ENCODE results near the gene MIEF2. TPM values are rescaled to one million over a fixed set of nuclear protein-coding genes. Genes with fewer than 3 reads are reported as not detected.

Gene MIEF2
- polyA plus RNA-seq, 1 of the 3 experiments (the other 2 are of a cell fraction): 12.7 TPM

GRCh38 chr17:18258356-18259038 is 2.0 kb upstream of the MIEF2 start, which contains the start of gene FLII:
TSS of gene FLII (minus strand) at chr17:18258738. CDS start at chr17:18258690, 48 bp downstream.
- peaks cover 15 to 36% of the 10 kb centered on the region in 2 experiments for H3K36me3 ChIP-seq (replicated peaks in 1 of 2; ENCODE audit: control insufficient read depth in 1 of 2, insufficient read depth in 2 of 2, low read length in 1 of 2)
- TF ChIP-seq CTCF (IDR thresholded peaks at IDR 0.05) (no peak), POLR2AphosphoS5 (IDR thresholded peaks at IDR 0.05; ENCODE audit: low read depth, low read length) (peak; percentile 61; the same call in 1 of the 2 replicates)
- no peaks in the 10 kb centered on the region for H3K9me2 ChIP-seq
- H3K9ac ChIP-seq: peak within 1 kb of the TSS; percentile 99
- H3K27me3 ChIP-seq (ENCODE audit: insufficient read depth): no peaks in the 10 kb centered on the region
- H3K4me2 ChIP-seq: peak within 1 kb of the TSS; percentile 94
- peak; percentile 89 for DNase-seq
- peaks cover 62% of the 10 kb centered on the region for H3K79me2 ChIP-seq (ENCODE audit: insufficient read depth)
- peak within 1 kb of the TSS; percentile 91 to 93 for H3K27ac ChIP-seq (ENCODE audit: low read depth in 2 of 2, low read length in 1 of 2)
- peaks cover 12% of the 10 kb centered on the region for H3F3A ChIP-seq (replicated peaks; ENCODE audit: insufficient read depth)
- CTCF ChIA-PET: interaction anchor here (1.6 to 3.6 kb wide), 2 partner anchors 10 to 11 kb away, joined by 4 to 21 read pairs; no protein-coding TSS in a partner anchor
- H3K9me3 ChIP-seq: no peaks in the 10 kb centered on the region
- H2AFZ ChIP-seq (ENCODE audit: low read depth): peak within 1 kb of the TSS; percentile 92
- peaks cover 36% of the 10 kb centered on the region for H4K20me1 ChIP-seq (ENCODE audit: insufficient read depth)
- WGBS (ENCODE audit: low lambda C conversion rate): 0% methylated on average over 8 of the region's 71 CpGs
- H3K4me1 ChIP-seq (ENCODE audit: control insufficient read depth in 1 of 2, insufficient read depth in 2 of 2, low read depth in 1 of 2, low read length in 1 of 2): peaks cover 8 to 35% of the 10 kb centered on the region in 2 experiments; a peak in 2 of 4 replicates
- POLR2A ChIA-PET: no interaction called here
- peak within 1 kb of the TSS; percentile 85 to 95 for H3K4me3 ChIP-seq (ENCODE audit: low read depth in 2 of 2, low read length in 1 of 2)

DNA sequence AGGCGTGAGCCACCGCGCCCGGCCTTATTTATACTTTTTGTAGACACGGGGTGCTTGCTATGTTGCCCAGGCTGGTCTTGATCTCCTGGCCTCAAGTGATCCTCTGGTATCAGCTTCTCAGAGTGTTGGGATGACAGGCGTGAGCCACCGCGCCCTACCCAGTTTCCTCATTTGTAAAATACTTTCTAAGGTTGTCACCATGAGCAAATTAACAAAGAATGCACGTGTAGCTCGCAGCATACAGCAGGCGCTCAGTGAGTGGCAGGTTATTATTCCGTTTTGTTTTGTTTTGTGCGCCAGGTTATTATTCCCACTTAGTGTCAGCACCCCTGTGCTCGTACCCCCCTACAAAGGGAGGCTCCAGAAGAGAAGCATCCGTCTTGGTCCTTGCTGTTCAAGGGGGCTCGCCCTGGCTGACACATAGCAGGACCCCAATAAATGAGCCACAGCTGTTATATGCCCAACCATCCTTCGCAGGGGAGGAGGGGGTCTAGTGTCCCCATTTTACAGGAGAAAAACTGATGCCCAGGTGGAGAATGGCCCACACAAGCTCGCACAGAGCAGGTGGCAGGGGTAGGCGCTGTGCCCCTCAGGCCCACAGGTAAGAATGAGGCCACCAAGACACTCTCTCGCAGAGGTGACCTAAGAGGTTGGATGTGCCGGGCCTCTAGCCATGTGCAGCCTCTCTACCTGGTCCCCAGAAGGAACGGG is 686 bp upstream of the MIEF2 start:
- 61% methylated on average over 20 of the region's 22 CpGs for WGBS (ENCODE audit: low lambda C conversion rate)
- H3K27me3 ChIP-seq (ENCODE audit: insufficient read depth): no peaks in the 10 kb centered on the region
- peaks cover 62% of the 10 kb centered on the region for H3K79me2 ChIP-seq (ENCODE audit: insufficient read depth)
- TF ChIP-seq, protein P1, sequence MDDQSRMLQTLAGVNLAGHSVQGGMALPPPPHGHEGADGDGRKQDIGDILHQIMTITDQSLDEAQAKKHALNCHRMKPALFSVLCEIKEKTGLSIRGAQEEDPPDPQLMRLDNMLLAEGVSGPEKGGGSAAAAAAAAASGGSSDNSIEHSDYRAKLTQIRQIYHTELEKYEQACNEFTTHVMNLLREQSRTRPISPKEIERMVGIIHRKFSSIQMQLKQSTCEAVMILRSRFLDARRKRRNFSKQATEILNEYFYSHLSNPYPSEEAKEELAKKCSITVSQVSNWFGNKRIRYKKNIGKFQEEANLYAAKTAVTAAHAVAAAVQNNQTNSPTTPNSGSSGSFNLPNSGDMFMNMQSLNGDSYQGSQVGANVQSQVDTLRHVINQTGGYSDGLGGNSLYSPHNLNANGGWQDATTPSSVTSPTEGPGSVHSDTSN (IDR thresholded peaks at IDR 0.05): no peak
- TF ChIP-seq CTCF (IDR thresholded peaks at IDR 0.05) (no peak), RAD21 (IDR thresholded peaks at IDR 0.05; ENCODE audit: low read length) (no peak), RFX5 (IDR thresholded peaks at IDR 0.05; ENCODE audit: low read length) (no peak), USF1 (IDR thresholded peaks at IDR 0.05; ENCODE audit: borderline replicate concordance, low read depth) (no peak), RXRA (IDR thresholded peaks at IDR 0.05; ENCODE audit: borderline replicate concordance, low read depth) (no peak)
- TF ChIP-seq, protein P2, sequence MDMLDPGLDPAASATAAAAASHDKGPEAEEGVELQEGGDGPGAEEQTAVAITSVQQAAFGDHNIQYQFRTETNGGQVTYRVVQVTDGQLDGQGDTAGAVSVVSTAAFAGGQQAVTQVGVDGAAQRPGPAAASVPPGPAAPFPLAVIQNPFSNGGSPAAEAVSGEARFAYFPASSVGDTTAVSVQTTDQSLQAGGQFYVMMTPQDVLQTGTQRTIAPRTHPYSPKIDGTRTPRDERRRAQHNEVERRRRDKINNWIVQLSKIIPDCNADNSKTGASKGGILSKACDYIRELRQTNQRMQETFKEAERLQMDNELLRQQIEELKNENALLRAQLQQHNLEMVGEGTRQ (IDR thresholded peaks at IDR 0.05; ENCODE audit: borderline replicate concordance, low read depth, low read length): no peak
- H3K9me2 ChIP-seq: no peaks in the 10 kb centered on the region
- H3K36me3 ChIP-seq (replicated peaks in 1 of 2; ENCODE audit: control insufficient read depth in 1 of 2, insufficient read depth in 2 of 2, low read length in 1 of 2): peaks cover 9 to 38% of the 10 kb centered on the region in 2 experiments
- H4K20me1 ChIP-seq (ENCODE audit: insufficient read depth): peaks cover 29% of the 10 kb centered on the region
- H3F3A ChIP-seq (replicated peaks; ENCODE audit: insufficient read depth): peaks cover 12% of the 10 kb centered on the region
- H2AFZ ChIP-seq (ENCODE audit: low read depth): peak overlapping the region; percentile 36
- H3K27ac ChIP-seq (ENCODE audit: low read depth in 2 of 2, low read length in 1 of 2): peak overlapping the region in 1 of 2 experiments; percentile 3; a peak in 1 of 4 replicates
- ChIA-PET CTCF (interaction anchor here (1.0 to 3.6 kb wide), 2 partner anchors 12 to 42 kb away, joined by 3 to 21 read pairs; no protein-coding TSS in a partner anchor), POLR2A (no interaction called here)
- H3K4me1 ChIP-seq (ENCODE audit: control insufficient read depth in 1 of 2, insufficient read depth in 2 of 2, low read depth in 1 of 2, low read length in 1 of 2): peaks cover 8 to 35% of the 10 kb centered on the region in 2 experiments; a peak in 2 of 4 replicates
- peak overlapping the region; percentile 91 to 98; a peak in 3 of 4 replicates for H3K4me3 ChIP-seq (ENCODE audit: low read depth in 2 of 2, low read length in 1 of 2)
- H3K4me2 ChIP-seq: peak overlapping the region; percentile 94
- no peaks in the 10 kb centered on the region for H3K9me3 ChIP-seq
- H3K9ac ChIP-seq: no peak overlapping the region
- peak; percentile 32 for DNase-seq

Data from SK-N-SH (cell line).